Ovary (tissue), 9 donors: ENCODE data around the gene PRR15L. TPM values are rescaled to one million over a fixed set of nuclear protein-coding genes. Genes with fewer than 3 reads are reported as not detected.

Source experiments
- DNase-seq, 5 donors: peaks; one replicate each; pipeline ENCODE4 v3.0.0-alpha.2; 2019 to 2020
- H3K27ac ChIP-seq, 2 donors: fragments of 200-600 bp; one replicate each; pipeline versions ENCODE4 v1.5.1 to v1.8.0; 2019 to 2022
- H3K27me3 ChIP-seq: fragments of 200-600 bp; one replicate; pipeline ENCODE4 v1.8.0; 2022
- H3K36me3 ChIP-seq: fragments of 200-600 bp; sonication (generic); one replicate; pipeline ENCODE4 v1.5.1; 2019
- H3K4me1 ChIP-seq: one replicate; pipeline ENCODE4 v1.8.1; 2013; ENCODE audit warnings: mild to moderate bottlenecking, moderate library complexity; ENCODE audit not compliant: insufficient read depth
- H3K4me3 ChIP-seq: fragments of 200-600 bp; sonication (generic); one replicate; pipeline ENCODE4 v1.5.1; 2017
- H3K9me3 ChIP-seq, 2 donors: fragments of 200-600 bp in 1 of 2; sonication (generic) in 1 of 2; one replicate each; pipeline versions ENCODE4 v1.5.1 to v1.8.1; 2013 to 2019; ENCODE audit warnings: mild to moderate bottlenecking in 1 of 2, moderate library complexity in 1 of 2
- CTCF ChIP-seq, 3 donors: fragments of 450-650 bp in 2 of 3; fragments of 200-600 bp in 1 of 3; IDR thresholded peaks; one replicate each; pipeline versions ENCODE4 v1.5.1 to v1.8.0; 2016 to 2022; ENCODE audit warnings: antibody characterized with exemption in 3 of 3, mild to moderate bottlenecking in 1 of 3
- EP300 ChIP-seq: sonication (generic); formaldehyde crosslinking; IDR thresholded peaks from one replicate; pipeline ENCODE4 v1.6.1; 2017; ENCODE audit warnings: antibody characterized with exemption
- POLR2A ChIP-seq: fragments of 450-650 bp; IDR thresholded peaks from one replicate; pipeline ENCODE4 v1.6.1; 2017; ENCODE audit warnings: antibody characterized with exemption, mild to moderate bottlenecking, moderate library complexity
- WGBS, 3 donors: extraction: QIAGEN DNeasy Blood & Tissue Kit in 1 of 3; methylation state at CpG; one replicate each; pipeline versions ENCODE4 v1.1.5 to v1.1.7; 2013 to 2017; 5-methylcytosine and 5-hydroxymethylcytosine counted together
- intact Hi-C, 4 donors: fragments of 100-400 bp; cut with DNase I; formaldehyde crosslinking; loops; one replicate each; pipeline versions ENCODE4 v1.11.0 to v1.15.1; 2022 to 2023
- polyA plus RNA-seq, 2 donors: library from polyadenylated mRNA; stranded (reverse); fragments of 200-250 nt in 1 of 2; fragments of 350-450 nt in 1 of 2; fragmentation: Illumina TruSeq in 1 of 2; extraction: RNeasy Lipid Tissue Mini Kit (QIAGEN cat#74804) in 1 of 2; gene quantifications; one replicate each; pipeline ENCODE4 v1.2.3, GENCODE V29; 2013 to 2014
- total RNA-seq, 7 donors: library from RNA; depleted of rRNA in 2 of 7; stranded (reverse); fragments of >200 nt in 2 of 7; fragmentation: NEBNext Ultra II Directional in 3 of 7; extraction: Animal tissue kit (Norgen Biotek cat#: 25700) in 3 of 7; gene quantifications; one replicate each; pipeline versions ENCODE4 v1.1.0 to v1.2.4, GENCODE V29; 2016 to 2023
- donor health status: DM: no; HTN: no; CAD: no; lungs with moderate emphysema.
- donor health status: DM: no; HTN: no; CAD: no.
- donor health status: Bipolar disorder and iron deficiency.
- donor health status: DM: yes; HTN: yes; CAD: no.
- donor health status: DM: no; HTN: no; CAD: no.
- donor health status: DM: yes; HTN: yes; CAD: no.

PRR15L gene
- total and polyA plus RNA-seq, 9 donors: 0.16 to 22.3 (median 0.38) TPM

GRCh38 chr17:47917581-47917980 lies 40.1 kb downstream of the PRR15L start:
- intact Hi-C loops: no loop called here
- Histone ChIP-seq H3K4me3 (no peak overlapping the region), H3K4me1 (peaks cover 3% of the 10 kb centered on the region), H3K9me3 (no peaks in the 10 kb centered on the region), H3K27ac (no peak overlapping the region), H3K36me3 (no peaks in the 10 kb centered on the region), H3K27me3 (no peaks in the 10 kb centered on the region)
- TF ChIP-seq EP300: no peak
- TF ChIP-seq CTCF (IDR thresholded peaks at IDR 0.05): no peak
- TF ChIP-seq POLR2A: no peak
- WGBS, 3 donors: 50 to 56% (median 50%) methylated on average over 2 of the region's 2 CpGs
- DNase-seq: no peak

GRCh38 chr17:47916489-47917208 lies 41.0 kb downstream of the PRR15L start:
- Histone ChIP-seq H3K4me1 (peaks cover 3% of the 10 kb centered on the region), H3K9me3 (no peaks in the 10 kb centered on the region), H3K27me3 (no peaks in the 10 kb centered on the region), H3K4me3 (no peak overlapping the region), H3K27ac (peak overlapping the region in 1 of 2 donors; percentile 52), H3K36me3 (no peaks in the 10 kb centered on the region)
- intact Hi-C loops: no loop called here
- no peak for DNase-seq
- TF ChIP-seq EP300 (no peak), POLR2A (no peak), CTCF (IDR thresholded peaks at IDR 0.05) (no peak)
- WGBS, 3 donors: 89 to 91% (median 91%) methylated on average over 19 of the region's 19 CpGs

- 27 to 37% (median 31%) methylated on average over 12 of the region's 12 CpGs for WGBS, 3 donors
- TF ChIP-seq EP300 (no peak), CTCF (IDR thresholded peaks at IDR 0.05) (no peak), POLR2A (no peak)
- H3K27me3 ChIP-seq: no peaks in the 10 kb centered on the region
- no peak overlapping the region for H3K4me3 ChIP-seq
- peak; percentile 51 to 84 (median 75) for DNase-seq
- H3K9me3 ChIP-seq: no peaks in the 10 kb centered on the region
- no peaks in the 10 kb centered on the region for H3K36me3 ChIP-seq
- intact Hi-C loops: no loop called here
- H3K27ac ChIP-seq: peak overlapping the region; percentile 18 to 52
- H3K4me1 ChIP-seq: peaks cover 3% of the 10 kb centered on the region
Measured at GRCh38 chr17:47915776-47916398, 41.8 kb downstream of the PRR15L start.

GRCh38 chr17:47914306-47914948 lies 43.3 kb downstream of the PRR15L start:
- no peaks in the 10 kb centered on the region for H3K36me3 ChIP-seq
- intact Hi-C loops: no loop called here
- H3K4me1 ChIP-seq: peaks cover 3% of the 10 kb centered on the region
- TF ChIP-seq EP300 (no peak), POLR2A (no peak), CTCF (IDR thresholded peaks at IDR 0.05) (no peak)
- no peak overlapping the region for H3K4me3 ChIP-seq
- H3K27ac ChIP-seq: no peak overlapping the region
- 63 to 71% (median 70%) methylated on average over 4 of the region's 4 CpGs for WGBS, 3 donors
- no peak for DNase-seq
- H3K9me3 ChIP-seq: no peaks in the 10 kb centered on the region
- H3K27me3 ChIP-seq: no peaks in the 10 kb centered on the region
